Measurements from ENCODE around the gene OR4K2.
"Not testable (repeated sequence)": the region's sequence is repeated elsewhere in the genome, so short reads cannot be mapped to it uniquely, and the experiment has no call there.

Gene OR4K2, protein sequence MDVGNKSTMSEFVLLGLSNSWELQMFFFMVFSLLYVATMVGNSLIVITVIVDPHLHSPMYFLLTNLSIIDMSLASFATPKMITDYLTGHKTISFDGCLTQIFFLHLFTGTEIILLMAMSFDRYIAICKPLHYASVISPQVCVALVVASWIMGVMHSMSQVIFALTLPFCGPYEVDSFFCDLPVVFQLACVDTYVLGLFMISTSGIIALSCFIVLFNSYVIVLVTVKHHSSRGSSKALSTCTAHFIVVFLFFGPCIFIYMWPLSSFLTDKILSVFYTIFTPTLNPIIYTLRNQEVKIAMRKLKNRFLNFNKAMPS

GRCh38 chr14:19874842-19875241, at the start of gene OR4K2:
OR4K2 (plus strand) TSS chr14:19875142; CDS start chr14:19876268, 1,126 bp downstream.
- no peak for DNase-seq

DNA sequence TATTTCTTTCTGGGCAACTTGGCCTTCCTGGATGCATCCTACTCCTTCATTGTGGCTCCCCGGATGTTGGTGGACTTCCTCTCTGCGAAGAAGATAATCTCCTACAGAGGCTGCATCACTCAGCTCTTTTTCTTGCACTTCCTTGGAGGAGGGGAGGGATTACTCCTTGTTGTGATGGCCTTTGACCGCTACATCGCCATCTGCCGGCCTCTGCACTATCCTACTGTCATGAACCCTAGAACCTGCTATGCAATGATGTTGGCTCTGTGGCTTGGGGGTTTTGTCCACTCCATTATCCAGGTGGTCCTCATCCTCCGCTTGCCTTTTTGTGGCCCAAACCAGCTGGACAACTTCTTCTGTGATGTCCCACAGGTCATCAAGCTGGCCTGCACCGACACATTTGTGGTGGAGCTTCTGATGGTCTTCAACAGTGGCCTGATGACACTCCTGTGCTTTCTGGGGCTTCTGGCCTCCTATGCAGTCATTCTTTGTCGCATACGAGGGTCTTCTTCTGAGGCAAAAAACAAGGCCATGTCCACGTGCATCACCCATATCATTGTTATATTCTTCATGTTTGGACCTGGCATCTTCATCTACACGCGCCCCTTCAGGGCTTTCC, 47.2 kb upstream of the OR4K2 start:
- not testable (repeated sequence) for DNase-seq

DNA sequence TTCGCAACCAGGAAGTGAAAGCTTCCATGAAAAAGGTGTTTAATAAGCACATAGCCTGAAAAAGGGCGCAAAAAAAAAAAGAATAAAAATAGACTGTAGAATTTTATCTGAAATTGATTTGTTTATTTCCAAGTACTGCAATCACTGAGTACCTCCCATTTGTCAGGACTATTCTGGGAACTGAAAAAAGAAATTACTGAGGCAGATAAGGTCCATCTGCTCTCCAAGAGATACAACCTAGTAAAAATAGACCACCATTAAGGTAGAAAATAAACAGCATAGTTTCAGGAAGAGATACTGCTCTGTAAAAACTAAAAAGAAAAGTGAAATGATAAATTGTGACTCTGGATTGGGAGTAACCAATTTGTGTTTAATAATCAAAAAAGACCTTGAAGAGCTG, 46.6 kb upstream of the OR4K2 start:
- DNase-seq = no peak

DNA sequence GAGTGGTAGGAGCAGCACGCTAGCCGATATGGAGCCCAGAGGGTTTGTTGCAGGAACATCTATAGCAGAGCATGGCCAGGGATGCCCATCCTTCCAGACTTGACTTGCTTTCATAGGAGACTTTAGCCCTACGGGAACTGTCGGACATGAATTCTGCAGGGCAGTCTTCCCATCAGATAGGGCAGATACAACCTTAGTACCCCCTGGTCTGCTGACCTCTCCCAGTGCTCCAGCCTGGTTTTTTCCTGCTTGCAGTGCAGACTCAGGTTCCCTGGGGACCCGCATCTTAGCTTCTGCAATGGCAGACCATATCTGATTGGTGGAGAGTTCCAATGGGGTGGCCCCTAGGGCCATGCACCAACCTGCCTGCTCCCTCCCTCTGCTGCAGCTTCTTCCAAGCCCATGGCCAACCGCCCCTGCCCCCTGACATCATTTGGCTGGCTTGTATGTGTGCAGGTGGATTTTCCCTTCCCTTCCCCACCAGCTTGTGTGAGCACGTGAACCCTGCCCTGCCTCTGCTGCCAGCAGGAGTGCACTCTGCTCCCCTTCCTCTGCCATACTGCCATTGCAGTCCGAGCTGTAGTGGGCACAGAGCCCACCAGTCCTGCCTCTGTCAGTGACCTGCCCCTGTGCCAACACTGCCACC, 40.6 kb upstream of the OR4K2 start:
- DNase-seq = not testable (repeated sequence)

- DNase-seq = no peak
Measured at GRCh38 chr14:19838433-19838832, 36.5 kb upstream of the OR4K2 start.

GRCh38 chr14:19851365-19851764, 23.6 kb upstream of the OR4K2 start:
- DNase-seq = no peak

DNA sequence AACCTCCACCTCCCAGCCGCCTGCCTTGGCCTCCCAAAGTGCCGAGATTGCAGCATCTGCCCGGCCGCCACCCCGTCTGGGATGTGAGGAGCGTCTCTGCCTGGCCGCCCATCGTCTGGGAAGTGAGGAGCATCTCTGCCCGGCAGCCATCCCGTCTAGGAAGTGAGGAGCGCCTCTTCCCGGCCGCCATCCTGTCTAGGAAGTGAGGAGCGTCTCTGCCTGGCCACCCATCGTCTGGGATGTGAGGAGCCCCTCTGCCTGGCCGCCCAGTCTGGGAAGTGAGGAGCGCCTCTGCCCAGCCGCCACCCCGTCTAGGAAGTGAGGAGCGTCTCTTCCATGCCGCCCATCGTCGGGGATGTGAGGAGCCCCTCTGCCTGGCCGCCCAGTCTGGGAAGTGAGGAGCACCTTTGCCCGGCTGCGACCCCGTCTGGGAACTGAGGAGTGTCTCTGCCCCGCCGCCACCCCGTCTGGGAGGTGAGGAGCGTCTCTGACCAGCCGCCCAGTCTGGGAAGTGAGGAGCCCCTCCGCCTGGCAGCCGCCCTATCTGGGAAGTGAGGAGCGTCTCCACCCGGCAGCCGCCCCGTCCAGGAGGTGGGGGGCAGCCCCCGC, 8.8 kb upstream of the OR4K2 start:
- not testable (repeated sequence) for DNase-seq

- DNase-seq = no peak
Measured at GRCh38 chr14:19873178-19873577, 1.8 kb upstream of the OR4K2 start.

DNA sequence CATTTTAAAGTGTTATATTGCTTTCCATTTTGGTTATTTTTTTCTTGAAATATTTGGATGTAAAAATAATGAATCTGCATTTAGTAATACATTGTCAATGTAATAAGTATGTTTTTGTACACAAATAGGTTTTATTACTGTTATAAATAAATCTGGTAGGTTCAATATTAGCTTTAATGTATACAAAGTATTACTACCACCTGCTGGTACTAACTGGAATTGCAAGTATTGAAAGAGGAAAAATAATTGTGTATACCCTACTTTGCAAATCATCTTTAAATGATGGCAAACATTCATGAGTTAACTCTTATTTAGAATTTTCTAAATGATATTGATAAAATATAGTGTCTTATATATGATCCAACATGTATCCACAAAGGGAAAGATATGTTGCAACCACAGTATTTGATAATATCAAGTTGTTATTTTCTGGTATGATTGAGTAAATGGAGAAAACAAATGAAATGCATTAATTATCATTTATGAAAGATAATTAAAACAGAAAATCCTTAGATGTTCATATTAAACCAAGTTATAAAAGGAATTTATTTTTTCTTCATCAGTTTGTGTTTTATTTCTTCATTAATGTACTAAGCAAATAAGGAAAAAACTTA, 3.2 kb downstream of the OR4K2 start:
- no peak for DNase-seq

GRCh38 chr14:19895282-19895681, 20.3 kb downstream of the OR4K2 start:
- no peak for DNase-seq

- no peak for DNase-seq
Measured at GRCh38 chr14:19900999-19901398, 26.1 kb downstream of the OR4K2 start.

- DNase-seq = no peak
Measured at GRCh38 chr14:19902409-19902808, 27.5 kb downstream of the OR4K2 start.

- no peak for DNase-seq
Measured at GRCh38 chr14:19906665-19907064, 31.7 kb downstream of the OR4K2 start.

- no peak for DNase-seq
Measured at GRCh38 chr14:19911114-19911513, 36.2 kb downstream of the OR4K2 start.

DNA sequence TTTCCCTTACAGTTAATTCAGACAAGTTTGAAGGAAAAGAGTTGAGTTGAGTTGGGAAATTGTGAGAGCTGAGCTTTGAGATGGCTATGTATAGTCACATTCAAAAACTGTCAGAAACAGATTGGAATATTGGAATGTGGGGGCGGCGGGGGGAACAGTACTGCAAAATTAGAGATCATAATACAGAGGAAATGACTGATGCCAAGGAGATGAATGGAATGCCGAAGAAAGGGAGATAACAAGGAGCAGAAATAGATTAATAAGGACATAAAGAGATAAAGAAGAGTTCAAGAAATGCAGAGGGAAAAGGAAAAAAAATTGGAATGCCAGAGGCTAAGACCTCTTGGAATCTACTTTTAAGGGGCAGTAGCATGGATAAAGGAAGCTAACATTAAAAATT, 42.3 kb downstream of the OR4K2 start:
- DNase-seq = no peak

- no peak for DNase-seq
Measured at GRCh38 chr14:19917955-19918518, 43.1 kb downstream of the OR4K2 start.

DNA sequence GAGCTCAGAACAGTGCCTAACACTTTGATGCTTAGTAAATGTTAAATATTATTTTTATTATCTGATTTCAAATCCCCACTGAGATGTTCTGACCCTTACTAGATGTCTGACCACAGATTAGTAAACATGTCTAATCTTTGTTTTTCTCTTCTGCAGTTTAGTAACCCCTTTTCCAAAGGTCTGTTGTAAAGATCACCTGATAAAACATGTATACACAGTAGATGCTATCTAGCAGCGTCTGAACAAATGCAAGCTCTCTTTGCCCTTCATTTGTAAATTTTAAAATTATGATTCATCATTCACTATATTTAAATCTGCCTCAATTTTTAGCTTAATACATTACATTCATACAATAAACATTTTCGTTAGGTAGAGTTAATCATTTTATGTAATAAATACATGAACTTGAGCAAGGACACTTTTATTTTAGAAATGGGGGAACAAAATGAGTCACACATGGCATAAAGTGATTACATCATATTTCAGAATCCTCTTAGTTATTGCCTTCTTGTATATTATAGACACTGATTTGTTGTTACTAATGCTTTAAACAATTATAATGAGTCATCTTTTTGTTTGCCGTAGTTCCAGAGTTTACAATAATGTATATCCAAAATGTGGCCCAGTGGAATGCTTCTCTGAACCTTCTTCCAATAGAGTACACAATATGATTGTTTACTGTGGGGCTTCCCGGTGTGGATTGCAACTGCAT, 43.8 kb downstream of the OR4K2 start:
- DNase-seq = no peak

DNA sequence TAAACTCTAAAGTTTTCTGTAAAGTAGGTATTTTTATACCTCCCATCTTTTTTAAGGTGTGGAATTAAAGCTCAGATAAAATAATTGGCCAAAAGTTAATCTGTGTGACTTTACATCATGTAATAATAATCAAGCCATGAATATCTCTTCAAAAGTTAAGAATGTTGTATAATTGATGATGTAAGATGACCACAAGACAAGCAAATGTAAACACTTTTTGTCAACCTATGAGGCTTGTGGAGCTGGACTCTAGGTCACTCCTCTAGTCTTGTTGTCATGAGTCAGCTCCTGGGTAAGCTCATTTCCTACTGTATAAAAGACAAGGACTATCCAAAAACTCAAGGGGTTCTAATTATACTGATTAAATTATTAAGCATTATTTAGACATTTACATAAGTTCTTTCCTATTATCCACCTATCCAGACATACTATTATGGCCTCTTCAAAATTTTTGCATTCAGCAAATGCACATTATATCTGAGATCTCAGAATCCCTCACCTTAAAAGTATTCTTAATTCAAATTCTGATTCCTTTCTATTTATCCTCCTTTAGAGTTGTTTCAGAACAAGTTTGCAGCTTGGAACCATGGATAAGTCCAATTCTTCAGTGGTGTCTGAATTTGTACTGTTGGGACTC, 45.2 kb downstream of the OR4K2 start, which contains the start of gene OR4K5:
OR4K5 (plus strand) TSS at position 587 of the 637 bp plus-strand sequence; CDS start at position 587, 0 bp downstream.
- no peak for DNase-seq

- no peak for DNase-seq
Measured at GRCh38 chr14:19930617-19931016, 55.7 kb downstream of the OR4K2 start, which contains the start of gene OR4K1. OR4K1 (plus strand) TSS chr14:19930917; CDS start chr14:19935667, 4,750 bp downstream.
